CD4-positive, alpha-beta T cell treated with Interleukin-17A for 4 hours (primary cell): Measurements from ENCODE around the gene ENPP5.
A peak's percentile ranks its signal among the peaks of the same experiment; 100 is the strongest.
"Not testable (repeated sequence)": the region's sequence is repeated elsewhere in the genome, so short reads cannot be mapped to it uniquely, and the experiment has no call there.

Experiments
- DNase-seq: peaks from one replicate; pipeline ENCODE4 v3.0.0-alpha.2; 2020; ENCODE audit warnings: mixed read lengths

The ENPP5 gene

GRCh38 chr6:46172176-46172575, 1.4 kb upstream of the ENPP5 start:
- no peak for DNase-seq

- DNase-seq: no peak
These were observed 10.7 kb downstream of the ENPP5 start for GRCh38 chr6:46160102-46160501.

- no peak for DNase-seq
These were observed 11.6 kb downstream of the ENPP5 start for GRCh38 chr6:46159229-46159628.

GRCh38 chr6:46156701-46157100, 14.1 kb downstream of the ENPP5 start:
- DNase-seq: no peak

- not testable (repeated sequence) for DNase-seq
These were observed 21.7 kb downstream of the ENPP5 start for GRCh38 chr6:46149066-46149465.

- DNase-seq: no peak
These were observed 26.5 kb downstream of the ENPP5 start for GRCh38 chr6:46144270-46144669.

- DNase-seq: no peak
These were observed 32.5 kb downstream of the ENPP5 start for GRCh38 chr6:46138281-46138680.

- DNase-seq: no peak
These were observed 33.4 kb downstream of the ENPP5 start for GRCh38 chr6:46137387-46137786.

- no peak for DNase-seq
These were observed 33.9 kb downstream of the ENPP5 start for GRCh38 chr6:46136831-46137230.

GRCh38 chr6:46135176-46135575, 35.6 kb downstream of the ENPP5 start:
- no peak for DNase-seq

- DNase-seq: no peak
These were observed 36.6 kb downstream of the ENPP5 start for GRCh38 chr6:46134216-46134615.

- DNase-seq: not testable (repeated sequence)
These were observed 39.5 kb downstream of the ENPP5 start for GRCh38 chr6:46131291-46131690.

GRCh38 chr6:46130666-46131065, 40.1 kb downstream of the ENPP5 start:
- no peak for DNase-seq

GRCh38 chr6:46129629-46130511, 40.9 kb downstream of the ENPP5 start, which contains the start of gene ENPP4:
Gene ENPP4, plus strand, starts transcription at chr6:46129989. Its CDS starts 9,595 bp downstream, at chr6:46139584.
- DNase-seq: peak; percentile 88

- DNase-seq: no peak
These were observed 41.5 kb downstream of the ENPP5 start for GRCh38 chr6:46129291-46129628.

GRCh38 chr6:46128476-46128875, 42.3 kb downstream of the ENPP5 start:
- DNase-seq: no peak

- not testable (repeated sequence) for DNase-seq
These were observed 51.1 kb downstream of the ENPP5 start for GRCh38 chr6:46119679-46120078.

- DNase-seq: no peak
These were observed 51.9 kb downstream of the ENPP5 start for GRCh38 chr6:46118836-46119235.

GRCh38 chr6:46118157-46118556, 52.6 kb downstream of the ENPP5 start:
- DNase-seq: no peak

GRCh38 chr6:46116289-46116688, 54.5 kb downstream of the ENPP5 start:
- DNase-seq: no peak

- no peak for DNase-seq
These were observed 55.1 kb downstream of the ENPP5 start for GRCh38 chr6:46115634-46116033.

- no peak for DNase-seq
These were observed 57.4 kb downstream of the ENPP5 start for GRCh38 chr6:46113370-46113769.
